K562 (cell line): ENCODE data around the gene MRPS24. TPM values are rescaled to one million over a fixed set of nuclear protein-coding genes. Genes with fewer than 3 reads are reported as not detected.
A peak's percentile ranks its signal among the peaks of the same experiment; 100 is the strongest.

Experiments
- CBX3 ChIP-seq, 2 experiments: IDR thresholded peaks; 1 replicate in 1 of 2; 2 replicates in 1 of 2; pipeline ENCODE4 v1.6.1; 2012; ENCODE audit warnings: inconsistent platforms in 2 of 2, low read length in 2 of 2, borderline replicate concordance in 1 of 2, control low read depth in 1 of 2
- DPF2 ChIP-seq: fragments of 450-650 bp; IDR thresholded peaks from 2 replicates; pipeline ENCODE4 v1.6.1; 2016
- GABPB2 ChIP-seq: fragments of 250-450 bp; sonication (Bioruptor Pico); conservative IDR thresholded peaks from 2 replicates; pipeline ENCODE4 v1.5.1; 2021; ENCODE audit warnings: mild to moderate bottlenecking
- HMG20B ChIP-seq: fragments of 250-450 bp; sonication (Bioruptor Pico); IDR thresholded peaks from 2 replicates; pipeline ENCODE4 v1.5.0; 2021; ENCODE audit warnings: mild to moderate bottlenecking
- MXD1 ChIP-seq: fragments of 250-450 bp; sonication (Bioruptor Pico); IDR thresholded peaks from 2 replicates; pipeline ENCODE4 v1.8.0; 2021; ENCODE audit warnings: borderline replicate concordance, mild to moderate bottlenecking, moderate library complexity; ENCODE audit not compliant: poor library complexity, severe bottlenecking
- MYC ChIP-seq, 2 experiments: fragments of 250-450 bp in 1 of 2; sonication (Bioruptor Pico) in 1 of 2; IDR thresholded peaks; 2 replicates each; pipeline versions ENCODE4 v1.5.1 to v1.6.1; 2012 to 2021; ENCODE audit warnings: low read depth in 2 of 2, borderline replicate concordance in 1 of 2, improper control_type of control experiment in 1 of 2, low read length in 1 of 2, mild to moderate bottlenecking in 1 of 2, moderate library complexity in 1 of 2
- NR2C1 ChIP-seq, 2 experiments: fragments of 450-650 bp; IDR thresholded peaks; 2 replicates each; pipeline ENCODE4 v1.6.1; 2017; ENCODE audit warnings: mild to moderate bottlenecking in 2 of 2, antibody characterized with exemption in 1 of 2, inconsistent platforms in 1 of 2, missing compliant biosample characterization in 1 of 2, missing genetic modification characterization in 1 of 2
- SAP30 ChIP-seq: fragments of 200-600 bp; sonication (generic); IDR thresholded peaks from 2 replicates; pipeline ENCODE4 v1.6.1; 2012; ENCODE audit warnings: borderline replicate concordance, low read depth, mild to moderate bottlenecking, moderate library complexity, low read length, control low read depth, inconsistent platforms; ENCODE audit not compliant: insufficient read depth, poor library complexity, severe bottlenecking
- TAF1 ChIP-seq: IDR thresholded peaks from 2 replicates; pipeline ENCODE4 v1.6.1; 2011; ENCODE audit warnings: mild to moderate bottlenecking, low read length, moderate library complexity; ENCODE audit not compliant: insufficient read depth, control insufficient read depth, severe bottlenecking; ENCODE audit errors: extremely low read depth
- TBP ChIP-seq: optimal IDR thresholded peaks from 2 replicates; pipeline ENCODE3; 2011; ENCODE audit warnings: low read depth, low read length, improper control_type of control experiment
- ZBTB40 ChIP-seq, 2 experiments: fragments of 450-650 bp in 1 of 2; sonication (generic) in 1 of 2; formaldehyde crosslinking in 1 of 2; IDR thresholded peaks; 2 replicates each; pipeline versions ENCODE4 v1.7.1 to v1.9.0; 2016 to 2022; ENCODE audit warnings: inconsistent platforms in 1 of 2, mild to moderate bottlenecking in 1 of 2, missing genetic modification reagents in 1 of 2
- ZNF436 ChIP-seq: fragments of 250-450, 450-650 bp; sonication (Bioruptor Pico); formaldehyde crosslinking; IDR thresholded peaks from 2 replicates; pipeline ENCODE4 v1.7.0; 2020; ENCODE audit warnings: mild to moderate bottlenecking
- ZNF551 ChIP-seq: fragments of 250-450 bp; sonication (Bioruptor Pico); IDR thresholded peaks from 2 replicates; pipeline ENCODE4 v1.5.0; 2021; ENCODE audit warnings: mild to moderate bottlenecking, moderate library complexity
- polyA plus RNA-seq, 8 experiments: library from polyadenylated mRNA; depleted of rRNA in 4 of 8; stranded (reverse) in 5 of 8; unstranded in 3 of 8; fragments of >200 nt; fragmentation: Nextera tagmentation in 2 of 8; fragmentation: Illumina TruSeq in 1 of 8; extraction: Ambion mirVana in 2 of 8; extraction: Trizol in 1 of 8; gene quantifications; 2 replicates each; pipeline versions ENCODE4 v1.2.1 to v1.2.3, GENCODE V29; 2011 to 2014; ENCODE audit warnings: inconsistent platforms in 1 of 8, missing spikeins in 1 of 8
- total RNA-seq, 7 experiments: library from RNA; depleted of rRNA in 6 of 7; stranded (reverse); fragments of >200 nt in 6 of 7; fragmentation: Illumina TruSeq in 2 of 7; extraction: Trizol in 2 of 7; gene quantifications; 2 replicates each; pipeline versions ENCODE4 v1.2.1 to v1.2.3, GENCODE V29; 2011 to 2021; ENCODE audit warnings: low replicate concordance in 1 of 7

MRPS24 gene
- total and polyA plus RNA-seq, 9 of the 15 experiments (the other 6 are each of a cell fraction or from before 2014, with no cell fraction given) = 51.4 to 214 (median 169) TPM

- peak; percentile 98 for TF ChIP-seq TAF1
- TF ChIP-seq SAP30 = peak; percentile 69
- TF ChIP-seq NR2C1 (IDR thresholded peaks at IDR 0.05) = no peak
- TF ChIP-seq NR2C1 (tag; IDR thresholded peaks at IDR 0.05) = no peak
- no peak for TF ChIP-seq GABPB2 (CRISPR knock-in tag)
- TF ChIP-seq ZNF436 (CRISPR knock-in tag) = no peak
- no peak for TF ChIP-seq HMG20B (CRISPR knock-in tag)
- peak in 1 of 2 experiments; percentile 36; a peak in 1 of 3 replicates for TF ChIP-seq CBX3 (IDR thresholded peaks at IDR 0.05; ENCODE audit: borderline replicate concordance in 1 of 2, low read length in 2 of 2)
- TF ChIP-seq ZNF551 (CRISPR knock-in tag) = no peak
- peak; percentile 74 for TF ChIP-seq MXD1 (CRISPR knock-in tag)
- peak; percentile 57; the same call in 1 of the 2 replicates for TF ChIP-seq DPF2
- TF ChIP-seq TBP = peak; percentile 95
- peak; percentile 27; the same call in 1 of the 2 replicates for TF ChIP-seq ZBTB40 (IDR thresholded peaks at IDR 0.05)
- no peak for TF ChIP-seq ZBTB40 (CRISPR knock-in tag; IDR thresholded peaks at IDR 0.05)
- TF ChIP-seq MYC (IDR thresholded peaks at IDR 0.05; ENCODE audit: low read depth, low read length) = 0 out of 2 replicates have a peak, but pooled peaks have one; percentile 51
- TF ChIP-seq MYC (CRISPR knock-in tag; IDR thresholded peaks at IDR 0.05; ENCODE audit: borderline replicate concordance, low read depth) = no peak
These were observed at the start of gene MRPS24 (continued) for GRCh38 chr7:43869006-43869866.
